Measurements from ENCODE around the gene COL23A1. TPM values are rescaled to one million over a fixed set of nuclear protein-coding genes. Genes with fewer than 3 reads are reported as not detected.

The COL23A1 gene
- total RNA-seq, 1 donor from 2014 or later = not detected

GRCh38 chr5:178194026-178194425, 396.2 kb downstream of the COL23A1 start:
- DNase-seq (ENCODE audit: extremely low read depth, low read depth, low spot score) = no peak

GRCh38 chr5:178193251-178193809, 396.9 kb downstream of the COL23A1 start:
- no peak for DNase-seq (ENCODE audit: extremely low read depth, low read depth, low spot score)

- DNase-seq (ENCODE audit: extremely low read depth, low read depth, low spot score) = no peak
These were observed 397.4 kb downstream of the COL23A1 start for GRCh38 chr5:178192787-178193186.

GRCh38 chr5:178192244-178192643, 397.9 kb downstream of the COL23A1 start:
- no peak for DNase-seq (ENCODE audit: extremely low read depth, low read depth, low spot score)

- DNase-seq (ENCODE audit: extremely low read depth, low read depth, low spot score) = no peak
These were observed 398.5 kb downstream of the COL23A1 start for GRCh38 chr5:178191661-178192060.

GRCh38 chr5:178189433-178189832, 400.8 kb downstream of the COL23A1 start:
- DNase-seq (ENCODE audit: extremely low read depth, low read depth, low spot score) = no peak

Other genes starting within 250 kb of the COL23A1 start
- 7.4 and 18.0 TPM in 2 replicates for gene CLK4, start 36.7 kb upstream of the COL23A1 start, total RNA-seq
- 7.6 and 13.0 TPM in 2 replicates for gene ZNF354A, start 140.3 kb upstream of the COL23A1 start, total RNA-seq